ENCODE data around the gene MT1X. TPM values are rescaled to one million over a fixed set of nuclear protein-coding genes. Genes with fewer than 3 reads are reported as not detected.
A peak's percentile ranks its signal among the peaks of the same experiment; 100 is the strongest.

The MT1X gene
- total and polyA plus RNA-seq, 4 donors, result 213 to 3,979 (median 1,403) TPM

- no peak overlapping the region for H3K9ac ChIP-seq (ENCODE audit: low read depth in 1 of 2, low read length in 2 of 2)
- H3K9me3 ChIP-seq (ENCODE audit: control insufficient read depth in 4 of 4, low read length in 3 of 4), result no peaks in the 10 kb centered on the region
- H3K4me3 ChIP-seq (ENCODE audit: low read depth in 1 of 3, low read length in 3 of 3), result no peak overlapping the region
- H3K36me3 ChIP-seq (ENCODE audit: control insufficient read depth in 4 of 4, insufficient read depth in 3 of 4, low read depth in 1 of 4, low read length in 3 of 4), result no peaks in the 10 kb centered on the region
- peaks cover 0 to 19% (median 14%) of the 10 kb centered on the region in 4 donors for H3K4me1 ChIP-seq (ENCODE audit: control insufficient read depth in 4 of 4, insufficient read depth in 4 of 4, low read length in 3 of 4)
- 96% methylated on average over 6 of the region's 6 CpGs for WGBS
- H3K27ac ChIP-seq (ENCODE audit: low read depth in 1 of 2, low read length in 2 of 2), result no peak overlapping the region
- no peak for TF ChIP-seq HNF4A (conservative IDR thresholded peaks at IDR 0.05)
- no peak for TF ChIP-seq NR2F2 (IDR thresholded peaks at IDR 0.05)
- TF ChIP-seq FOXA2 (IDR thresholded peaks at IDR 0.05), result no peak
- TF ChIP-seq RXRA (IDR thresholded peaks at IDR 0.05), result no peak
- TF ChIP-seq JUND (IDR thresholded peaks at IDR 0.05), result no peak
- TF ChIP-seq FOXA1 (IDR thresholded peaks at IDR 0.05), result no peak
- no peak for TF ChIP-seq RAD21 (IDR thresholded peaks at IDR 0.05)
- TF ChIP-seq MAX (IDR thresholded peaks at IDR 0.05), result no peak
- no peak for TF ChIP-seq CTCF (IDR thresholded peaks at IDR 0.05; ENCODE audit: low read depth, low read length, missing input control)
- TF ChIP-seq SP1 (IDR thresholded peaks at IDR 0.05), result no peak
- no peak for TF ChIP-seq GABPA (IDR thresholded peaks at IDR 0.05 in 1 of 2, conservative IDR thresholded peaks at IDR 0.05 in 1 of 2)
- TF ChIP-seq YY1 (IDR thresholded peaks at IDR 0.05), result no peak
- no peak for TF ChIP-seq REST (IDR thresholded peaks at IDR 0.05)
- TF ChIP-seq TAF1 (conservative IDR thresholded peaks at IDR 0.05), result no peak
- no peak for TF ChIP-seq HNF4G (IDR thresholded peaks at IDR 0.05)
- peak; percentile 17 for DNase-seq (ENCODE audit: low spot score)
- no peaks in the 10 kb centered on the region for H3K27me3 ChIP-seq (ENCODE audit: control insufficient read depth in 4 of 4, insufficient read depth in 4 of 4, low read length in 3 of 4)
Observed at GRCh38 chr16:56726926-56727325, 44.7 kb downstream of the MT1X start.

- Histone ChIP-seq H3K4me1 (ENCODE audit: control insufficient read depth in 4 of 4, insufficient read depth in 4 of 4, low read length in 3 of 4) (peaks cover 0 to 19% (median 14%) of the 10 kb centered on the region in 4 donors), H3K27me3 (ENCODE audit: control insufficient read depth in 4 of 4, insufficient read depth in 4 of 4, low read length in 3 of 4) (no peaks in the 10 kb centered on the region), H3K27ac (ENCODE audit: low read depth in 1 of 2, low read length in 2 of 2) (no peak overlapping the region), H3K36me3 (ENCODE audit: control insufficient read depth in 4 of 4, insufficient read depth in 3 of 4, low read depth in 1 of 4, low read length in 3 of 4) (no peaks in the 10 kb centered on the region), H3K4me3 (ENCODE audit: low read depth in 1 of 3, low read length in 3 of 3) (no peak overlapping the region), H3K9ac (ENCODE audit: low read depth in 1 of 2, low read length in 2 of 2) (no peak overlapping the region), H3K9me3 (ENCODE audit: control insufficient read depth in 4 of 4, low read length in 3 of 4) (no peaks in the 10 kb centered on the region)
- 100% methylated on average over 1 of the region's 1 CpG for WGBS
- DNase-seq (ENCODE audit: low spot score), result no peak
- no peak for TF ChIP-seq CTCF (IDR thresholded peaks at IDR 0.05; ENCODE audit: low read depth, low read length, missing input control)
- no peak for TF ChIP-seq MAX (IDR thresholded peaks at IDR 0.05)
- no peak for TF ChIP-seq REST (IDR thresholded peaks at IDR 0.05)
- no peak for TF ChIP-seq HNF4A (conservative IDR thresholded peaks at IDR 0.05)
- TF ChIP-seq TAF1 (conservative IDR thresholded peaks at IDR 0.05), result no peak
- TF ChIP-seq EGR1 (IDR thresholded peaks at IDR 0.05; ENCODE audit: low read depth in 2 of 2), result no peak
- TF ChIP-seq FOXA1 (IDR thresholded peaks at IDR 0.05), result no peak
- no peak for TF ChIP-seq JUND (IDR thresholded peaks at IDR 0.05)
- no peak for TF ChIP-seq RXRA (IDR thresholded peaks at IDR 0.05)
Observed at GRCh38 chr16:56728027-56728426, 45.8 kb downstream of the MT1X start.
